Muscle of arm (tissue), 14 donors: ENCODE results near the gene RXRG. TPM values are rescaled to one million over a fixed set of nuclear protein-coding genes. Genes with fewer than 3 reads are reported as not detected.
"Not testable (repeated sequence)": the region's sequence is repeated elsewhere in the genome, so short reads cannot be mapped to it uniquely, and the experiment has no call there.

Experiments
- DNase-seq: peaks from one replicate; pipeline ENCODE4 v3.0.0-alpha.2; 2013
- long read RNA-seq, 11 donors: transcript quantifications; one replicate each; lab custom pipeline, GENCODE V29; 2026
- polyA plus RNA-seq, 12 donors: library from polyadenylated mRNA; unstranded; fragments of 120-200 nt; gene quantifications; one replicate each; pipeline ENCODE4 v1.2.1, GENCODE V29; 2013; ENCODE audit not compliant: insufficient read length in 12 of 12

RXRG gene
- polyA plus RNA-seq = 10 to 100 TPM in 11 of 12 donors, not detected in 1; 30.4 to 68.1 (median 56.0) TPM
- long read RNA-seq, donor 1 = 0 reads
- long read RNA-seq, donor 2, transcript RXRG-201 (10 exons, 2,041 nt) = major isoform, 29 of 38 reads
- long read RNA-seq, donor 2, partial matches to known transcripts = 5 of 38 reads
- long read RNA-seq, donor 2, other reads (novel, unspliced or antisense) = 0 of 38 reads
- long read RNA-seq, donor 3, transcript RXRG-201 (10 exons, 2,041 nt) = major isoform, 9 of 11 reads
- long read RNA-seq, donor 3, partial matches to known transcripts = 0 of 11 reads
- long read RNA-seq, donor 3, other reads (novel, unspliced or antisense) = 0 of 11 reads
- long read RNA-seq, donor 4, transcript RXRG-201 (10 exons, 2,041 nt) = major isoform, 8 of 9 reads
- long read RNA-seq, donor 4, partial matches to known transcripts = 0 of 9 reads
- long read RNA-seq, donor 4, other reads (novel, unspliced or antisense) = 0 of 9 reads
- long read RNA-seq, donor 5, transcript RXRG-202 (2 exons, 602 nt) = minor isoform, 5 of 60 reads
- long read RNA-seq, donor 5, transcript RXRG-201 (10 exons, 2,041 nt) = major isoform, 27 of 60 reads
- long read RNA-seq, donor 5, partial matches to known transcripts = 28 of 60 reads
- long read RNA-seq, donor 5, other reads (novel, unspliced or antisense) = 0 of 60 reads
- long read RNA-seq, donor 6, transcript RXRG-201 (10 exons, 2,041 nt) = major isoform, 10 of 30 reads
- long read RNA-seq, donor 6, partial matches to known transcripts = 18 of 30 reads
- long read RNA-seq, donor 6, other reads (novel, unspliced or antisense) = 0 of 30 reads
- long read RNA-seq, donor 7, transcript RXRG-201 (10 exons, 2,041 nt) = major isoform, 10 of 19 reads
- long read RNA-seq, donor 7, partial matches to known transcripts = 6 of 19 reads
- long read RNA-seq, donor 7, other reads (novel, unspliced or antisense) = 0 of 19 reads
- long read RNA-seq, donor 8, transcript RXRG-201 (10 exons, 2,041 nt) = major isoform, 10 of 51 reads
- long read RNA-seq, donor 8, partial matches to known transcripts = 39 of 51 reads
- long read RNA-seq, donor 8, other reads (novel, unspliced or antisense) = 0 of 51 reads
- long read RNA-seq, donor 9, transcript RXRG-201 (10 exons, 2,041 nt) = major isoform, 8 of 18 reads
- long read RNA-seq, donor 9, partial matches to known transcripts = 8 of 18 reads
- long read RNA-seq, donor 9, other reads (novel, unspliced or antisense) = 0 of 18 reads
- long read RNA-seq, donor 10, transcript RXRG-201 (10 exons, 2,041 nt) = major isoform, 18 of 47 reads
- long read RNA-seq, donor 10, partial matches to known transcripts = 25 of 47 reads
- long read RNA-seq, donor 10, other reads (novel, unspliced or antisense) = 0 of 47 reads
- long read RNA-seq, donor 11, transcript RXRG-201 (10 exons, 2,041 nt) = major isoform, 16 of 24 reads
- long read RNA-seq, donor 11, partial matches to known transcripts = 6 of 24 reads
- long read RNA-seq, donor 11, other reads (novel, unspliced or antisense) = 0 of 24 reads

DNA sequence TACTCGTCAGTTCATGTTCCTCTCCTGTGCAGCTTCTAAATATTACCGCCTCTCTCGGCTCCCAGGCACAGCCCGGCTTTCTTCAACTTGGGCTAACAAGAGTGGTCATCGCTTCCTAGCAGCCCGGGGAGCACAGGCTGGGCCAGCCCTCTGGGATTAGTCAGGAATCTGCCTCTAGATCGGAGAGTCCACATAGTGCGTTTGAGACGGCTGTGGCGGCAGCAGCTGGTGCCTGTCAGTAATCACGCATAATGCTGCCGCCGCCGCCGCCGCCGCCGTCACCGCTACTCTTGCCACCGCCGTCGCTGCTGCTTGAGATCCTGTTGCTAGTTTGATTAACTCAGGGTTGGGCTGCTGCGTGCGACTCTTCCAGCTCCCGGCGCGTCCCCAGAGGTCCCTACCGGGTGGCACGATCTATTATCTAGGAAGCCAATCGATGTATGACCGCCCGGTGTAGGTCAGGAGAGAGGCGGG, at the start of gene RXRG:
Gene RXRG (minus strand): TSS at position 230 of the 474 bp plus-strand sequence. CDS start 233 bp downstream, outside the sequence.
- no peak for DNase-seq

- no peak for DNase-seq
These were observed 48.0 kb upstream of the RXRG start for GRCh38 chr1:165492845-165493373.

- DNase-seq = no peak
These were observed 45.2 kb upstream of the RXRG start for GRCh38 chr1:165490175-165490574.

DNA sequence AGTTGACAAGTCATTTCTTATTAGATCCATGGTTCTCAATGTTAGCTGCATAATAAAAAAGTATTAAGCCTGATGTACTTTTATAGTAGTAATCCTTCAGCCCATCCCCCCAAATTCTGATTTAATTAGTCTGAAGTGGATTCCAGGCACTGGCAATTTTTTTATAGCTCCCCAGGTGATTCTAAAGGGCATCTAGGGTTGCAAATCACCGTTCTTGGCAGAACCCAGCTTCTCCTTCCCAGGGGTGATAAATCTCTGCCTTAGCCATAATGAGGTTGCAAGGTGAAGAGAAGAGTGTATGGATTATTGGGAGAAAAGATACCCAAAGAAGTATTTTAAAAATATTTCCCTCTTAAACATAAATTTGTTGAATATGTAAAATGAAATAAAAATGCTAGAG, 43.0 kb upstream of the RXRG start:
- DNase-seq = no peak

DNA sequence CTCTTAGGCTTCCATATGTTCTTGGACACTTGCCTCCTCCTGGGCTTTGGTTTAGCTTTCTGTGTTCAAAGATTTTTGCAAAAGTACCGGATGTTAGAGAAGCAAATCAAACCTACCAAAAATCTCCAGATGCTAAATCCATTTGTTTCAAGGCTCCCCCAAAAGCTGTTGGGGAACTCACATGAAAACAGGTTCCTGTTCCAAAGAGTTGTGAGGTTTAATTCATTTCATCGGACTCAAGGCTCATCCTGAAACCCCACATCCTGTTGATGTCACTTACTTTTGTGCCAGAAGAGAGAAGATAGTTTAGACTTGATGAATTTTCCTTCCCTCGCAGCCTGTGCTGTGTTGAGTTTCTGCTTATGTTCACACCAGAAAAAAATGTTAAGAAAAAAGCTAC, 41.7 kb upstream of the RXRG start:
- DNase-seq = peak; percentile 83

- no peak for DNase-seq
These were observed 40.8 kb upstream of the RXRG start for GRCh38 chr1:165485716-165486115.

DNA sequence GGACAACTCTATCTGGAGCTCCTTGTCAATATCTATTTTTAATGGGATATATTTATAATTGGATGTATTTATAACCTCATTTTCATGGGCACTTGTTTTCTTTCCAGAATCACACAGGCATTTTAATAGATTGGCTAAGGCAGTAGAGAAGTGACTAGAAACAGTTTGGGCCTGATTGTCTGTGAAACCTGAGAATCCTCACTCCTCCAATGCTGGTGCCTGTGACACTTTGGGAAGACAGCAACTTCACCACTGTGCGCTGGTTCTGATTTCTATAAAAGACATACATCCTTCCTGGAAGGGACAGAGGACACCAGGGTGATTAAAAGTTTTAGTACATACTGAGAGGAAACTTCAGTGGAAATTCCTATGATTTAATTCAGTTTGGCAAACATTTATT, 39.6 kb upstream of the RXRG start:
- no peak for DNase-seq

DNA sequence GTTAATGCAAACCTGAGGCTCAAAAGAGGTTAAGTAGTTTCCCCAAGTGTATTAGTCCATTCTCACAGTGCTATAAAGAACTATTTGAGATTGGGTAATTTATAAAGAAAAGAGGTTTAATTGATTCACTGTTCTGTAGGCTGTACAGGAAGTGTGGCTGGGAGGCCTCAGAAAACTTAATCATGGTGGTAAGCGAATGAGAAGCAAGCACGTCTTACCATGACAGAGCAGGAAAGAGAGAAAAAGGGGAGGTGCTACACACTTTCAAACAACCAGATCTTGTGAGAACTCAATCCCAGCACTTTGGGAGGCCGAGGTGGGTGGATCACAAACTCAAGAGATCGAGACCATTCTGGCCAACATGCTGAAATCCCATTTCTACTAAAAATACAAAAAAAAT, 38.5 kb upstream of the RXRG start:
- no peak for DNase-seq

DNA sequence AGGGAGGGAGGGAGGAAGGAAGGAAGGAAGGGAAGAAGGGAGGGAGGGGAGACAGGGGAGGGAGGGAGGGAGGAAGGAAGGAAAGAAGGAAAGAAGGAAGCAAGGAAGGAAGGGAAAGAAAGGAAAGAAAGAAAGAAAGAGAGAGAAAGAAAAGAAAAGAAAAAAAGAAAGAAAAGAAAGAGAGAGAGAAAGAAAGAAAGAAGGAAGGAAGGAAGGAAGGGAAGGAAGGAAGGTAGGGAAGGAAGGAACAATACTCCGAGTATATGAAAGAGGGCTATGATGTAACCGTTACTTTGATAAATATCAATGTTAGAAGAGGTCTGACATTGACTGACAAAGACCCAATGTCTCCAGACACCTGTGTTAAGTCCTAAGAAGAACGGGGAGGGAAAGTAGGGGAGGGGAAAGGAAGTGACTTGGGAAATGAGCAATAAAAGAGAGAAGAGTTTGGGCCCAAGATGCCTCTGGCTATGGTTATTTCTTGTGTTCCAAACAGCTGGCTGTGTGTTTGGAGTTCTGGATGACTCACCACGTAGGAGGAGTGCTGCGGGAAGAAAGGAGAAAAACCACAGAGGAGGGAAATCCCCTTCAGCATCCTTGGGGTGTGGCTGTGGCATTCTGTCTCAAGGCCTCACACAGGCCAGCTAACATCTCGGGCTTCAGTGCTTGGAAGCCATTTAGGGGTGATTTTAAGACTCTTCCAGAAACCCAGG, 37.0 kb upstream of the RXRG start:
- peak; percentile 83 for DNase-seq

- no peak for DNase-seq
These were observed 31.9 kb upstream of the RXRG start for GRCh38 chr1:165476776-165477175.

- no peak for DNase-seq
These were observed 29.3 kb upstream of the RXRG start for GRCh38 chr1:165474196-165474595.

DNA sequence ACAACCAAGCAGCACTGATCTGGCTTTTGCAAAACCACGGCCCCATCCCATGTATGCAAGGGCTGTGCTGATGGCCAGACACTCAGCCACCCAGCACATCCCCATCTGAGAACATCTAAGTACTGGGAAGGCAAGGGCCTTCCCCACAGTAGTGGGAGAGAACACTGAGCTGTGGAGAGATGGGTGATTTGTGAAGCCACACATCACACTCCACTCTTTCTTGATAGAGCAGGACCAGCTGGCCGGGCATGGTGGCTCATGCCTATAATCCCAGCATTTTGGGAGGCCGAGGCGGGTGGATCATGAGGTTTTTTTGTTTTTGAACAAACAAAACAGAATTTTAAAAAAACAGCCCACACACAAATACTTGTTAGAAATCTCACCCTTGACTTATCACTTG, 28.2 kb upstream of the RXRG start:
- DNase-seq = no peak

DNA sequence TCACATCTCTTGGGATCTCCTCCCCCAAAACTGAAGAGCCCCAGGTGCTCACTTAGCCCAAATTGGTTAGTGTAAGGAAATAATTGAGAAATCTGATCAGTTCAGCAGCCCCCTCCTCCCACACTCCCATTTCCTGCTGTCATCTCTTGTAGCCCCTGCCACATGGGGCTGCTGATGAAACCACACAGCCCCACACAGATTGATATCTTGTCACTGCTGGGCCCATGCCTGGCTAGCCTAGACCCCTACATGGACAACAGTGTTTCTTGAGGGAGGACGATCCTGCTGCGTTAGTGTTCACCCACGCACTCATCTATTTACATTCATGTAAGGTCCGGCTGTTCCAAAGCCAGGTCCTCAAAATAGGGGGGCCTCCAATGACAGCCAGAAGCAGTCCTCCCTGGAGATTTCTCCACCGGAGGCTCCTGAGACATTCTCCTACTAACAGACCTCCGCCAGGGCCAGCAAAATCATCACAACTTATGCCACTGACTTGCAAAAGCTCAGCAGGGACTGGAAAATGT, 23.9 kb upstream of the RXRG start:
- no peak for DNase-seq

- DNase-seq = no peak
These were observed 23.3 kb upstream of the RXRG start for GRCh38 chr1:165468253-165468652.

DNA sequence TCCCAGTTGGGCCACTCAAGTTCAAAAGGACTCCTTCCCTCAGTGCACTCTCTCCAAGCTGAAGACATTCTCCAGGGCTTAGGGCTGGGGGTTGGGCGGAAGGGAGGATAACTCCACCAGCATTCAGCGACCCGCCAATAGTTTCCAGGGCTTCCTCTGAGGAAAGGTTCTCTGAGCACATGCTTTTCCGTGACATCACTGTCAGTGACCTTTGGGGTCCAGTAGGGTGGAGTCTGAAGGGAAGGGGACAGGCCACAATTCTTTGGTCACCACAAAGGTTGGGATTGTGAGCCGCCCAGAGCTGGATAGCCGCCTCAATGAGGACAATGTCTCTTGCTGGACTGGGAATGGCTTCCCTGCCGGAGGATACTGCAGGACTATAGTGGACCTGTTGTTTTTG, 22.8 kb upstream of the RXRG start:
- no peak for DNase-seq

- no peak for DNase-seq
These were observed 19.1 kb upstream of the RXRG start for GRCh38 chr1:165463978-165464377.

GRCh38 chr1:165459683-165460082, 14.8 kb upstream of the RXRG start:
- DNase-seq = not testable (repeated sequence)

DNA sequence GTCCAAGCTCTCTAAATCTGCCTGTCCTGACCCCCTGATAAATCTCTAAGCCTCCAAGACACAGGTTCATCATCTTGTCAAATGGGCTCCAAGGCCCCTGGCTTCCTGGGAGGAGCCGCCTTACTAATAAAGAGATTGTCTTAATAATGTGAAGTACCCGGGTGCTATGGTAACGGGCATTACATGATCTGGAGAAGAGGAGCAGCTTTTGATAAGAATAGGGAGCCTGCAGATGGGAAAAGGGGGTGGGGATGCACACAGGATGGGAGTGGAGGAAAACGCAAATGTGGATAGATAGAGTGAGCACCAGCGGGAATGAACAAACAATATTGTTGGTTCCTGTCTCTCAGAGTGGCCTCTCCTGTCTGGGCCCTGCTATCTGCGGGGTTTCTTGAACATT, 11.9 kb upstream of the RXRG start:
- no peak for DNase-seq

- DNase-seq = no peak
These were observed 11.2 kb upstream of the RXRG start for GRCh38 chr1:165456114-165456513.

- DNase-seq = no peak
These were observed 10.2 kb upstream of the RXRG start for GRCh38 chr1:165455111-165455510.
